NT2/D1 (cell line): Measurements from ENCODE around the gene LRIG1.

ENCODE experiments used
- DNase-seq: peaks from one replicate; pipeline ENCODE4 v3.0.0-alpha.2; 2011; ENCODE audit warnings: low read depth, low spot score
- H3K27me3 ChIP-seq: 2 replicates; pipeline ENCODE4 v1.6.0; 2011; ENCODE audit warnings: mild to moderate bottlenecking; ENCODE audit not compliant: insufficient read length, insufficient read depth
- H3K36me3 ChIP-seq: 2 replicates; pipeline ENCODE4 v1.6.1; 2011; ENCODE audit warnings: mild to moderate bottlenecking, low read length, mixed read lengths; ENCODE audit not compliant: insufficient read depth, insufficient read length
- H3K4me1 ChIP-seq: 2 replicates; pipeline ENCODE4 v1.5.1; 2011; ENCODE audit not compliant: insufficient read depth, insufficient read length
- H3K4me3 ChIP-seq: 2 replicates; pipeline ENCODE4 v1.5.1; 2011; ENCODE audit warnings: low read depth; ENCODE audit not compliant: insufficient read length
- H3K9ac ChIP-seq: 2 replicates; pipeline ENCODE4 v1.6.0; 2011; ENCODE audit warnings: low read depth; ENCODE audit not compliant: insufficient read length
- H3K9me3 ChIP-seq: 2 replicates; pipeline ENCODE4 v1.5.1; 2011; ENCODE audit warnings: mild to moderate bottlenecking, low read length; ENCODE audit not compliant: insufficient read depth
- SUZ12 ChIP-seq: IDR thresholded peaks from 2 replicates; pipeline ENCODE4 v1.6.1; 2011; ENCODE audit not compliant: insufficient read length, insufficient read depth; ENCODE audit errors: extremely low read depth
- YY1 ChIP-seq: IDR thresholded peaks from 2 replicates; pipeline ENCODE4 v1.6.1; 2011; ENCODE audit not compliant: insufficient read length, insufficient read depth
- ZNF274 ChIP-seq: IDR thresholded peaks from 2 replicates; pipeline ENCODE4 v1.6.1; 2011; ENCODE audit warnings: mild to moderate bottlenecking, low read depth, low read length

The LRIG1 gene

GRCh38 chr3:66493458-66494099, 7.2 kb downstream of the LRIG1 start:
- Histone ChIP-seq H3K9ac (no peak overlapping the region), H3K9me3 (0 out of 2 replicates have a peak, but pooled peaks cover 10% of the 10 kb centered on the region), H3K4me1 (peaks cover 6% of the 10 kb centered on the region), H3K27me3 (no peaks in the 10 kb centered on the region), H3K4me3 (no peak overlapping the region), H3K36me3 (no peaks in the 10 kb centered on the region)
- DNase-seq, result no peak
- TF ChIP-seq SUZ12 (no peak), YY1 (no peak), ZNF274 (no peak)

DNA sequence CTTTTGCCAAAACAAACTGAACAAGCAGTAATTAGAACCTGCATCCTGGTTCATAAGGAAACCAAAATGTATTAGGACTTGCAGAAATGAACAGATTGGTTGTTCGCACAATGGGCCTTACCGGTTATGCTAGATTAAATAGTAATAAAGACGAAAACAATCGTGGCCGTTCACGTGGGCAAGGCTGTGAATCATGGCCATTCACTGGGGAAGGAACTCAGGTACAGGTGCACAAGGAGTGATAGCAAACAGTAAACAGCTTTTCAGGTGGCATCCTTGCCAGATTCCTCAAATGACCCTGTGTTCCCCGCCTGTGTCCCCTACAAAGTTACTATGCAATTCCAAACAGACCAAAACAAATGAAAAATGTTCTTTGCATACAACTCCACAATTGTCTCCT, 8.2 kb downstream of the LRIG1 start:
- H3K9me3 ChIP-seq, result 0 out of 2 replicates have a peak, but pooled peaks cover 10% of the 10 kb centered on the region
- H3K9ac ChIP-seq, result no peak overlapping the region
- no peak for DNase-seq
- no peak overlapping the region for H3K4me3 ChIP-seq
- H3K36me3 ChIP-seq, result no peaks in the 10 kb centered on the region
- TF ChIP-seq ZNF274 (no peak), SUZ12 (no peak), YY1 (no peak)
- no peaks in the 10 kb centered on the region for H3K27me3 ChIP-seq
- H3K4me1 ChIP-seq, result peaks cover 6% of the 10 kb centered on the region

GRCh38 chr3:66492071-66492470, 8.8 kb downstream of the LRIG1 start:
- no peak for DNase-seq
- Histone ChIP-seq H3K4me1 (peaks cover 6% of the 10 kb centered on the region), H3K36me3 (no peaks in the 10 kb centered on the region), H3K27me3 (no peaks in the 10 kb centered on the region), H3K9ac (no peak overlapping the region), H3K9me3 (0 out of 2 replicates have a peak, but pooled peaks cover 10% of the 10 kb centered on the region), H3K4me3 (no peak overlapping the region)
- TF ChIP-seq SUZ12 (no peak), YY1 (no peak), ZNF274 (no peak)

- TF ChIP-seq ZNF274, result no peak
- no peak for TF ChIP-seq YY1
- no peak for TF ChIP-seq SUZ12
- Histone ChIP-seq H3K9ac (no peak overlapping the region), H3K36me3 (no peaks in the 10 kb centered on the region), H3K27me3 (no peaks in the 10 kb centered on the region), H3K4me1 (peaks cover 4% of the 10 kb centered on the region), H3K9me3 (0 out of 2 replicates have a peak, but pooled peaks cover 10% of the 10 kb centered on the region), H3K4me3 (no peak overlapping the region)
- DNase-seq, result no peak
Measured at GRCh38 chr3:66490984-66491383, 9.8 kb downstream of the LRIG1 start.

DNA sequence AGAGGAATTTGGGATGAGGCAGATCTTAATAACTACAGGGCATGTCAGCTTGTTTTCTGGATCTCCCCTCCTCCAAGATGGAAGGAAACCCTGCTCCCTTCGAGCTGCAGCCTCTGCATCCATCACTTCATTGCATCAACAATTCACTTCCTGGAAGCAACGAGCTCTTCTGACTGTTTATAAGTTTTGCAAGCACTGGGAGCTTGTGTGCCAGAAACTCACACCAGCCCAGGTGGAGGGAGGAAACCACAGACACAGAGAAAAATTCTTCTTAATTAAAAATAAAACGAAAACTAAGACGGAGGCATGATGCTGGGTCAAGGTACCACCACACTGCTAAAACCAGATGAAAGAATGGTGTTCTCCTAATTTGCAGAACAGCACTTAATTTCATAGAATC, 10.6 kb downstream of the LRIG1 start:
- Histone ChIP-seq H3K9ac (no peak overlapping the region), H3K4me3 (no peak overlapping the region), H3K27me3 (no peaks in the 10 kb centered on the region), H3K9me3 (0 out of 2 replicates have a peak, but pooled peaks cover 10% of the 10 kb centered on the region), H3K4me1 (peaks cover under 1% of the 10 kb centered on the region), H3K36me3 (no peaks in the 10 kb centered on the region)
- TF ChIP-seq ZNF274 (no peak), SUZ12 (no peak), YY1 (no peak)
- no peak for DNase-seq

DNA sequence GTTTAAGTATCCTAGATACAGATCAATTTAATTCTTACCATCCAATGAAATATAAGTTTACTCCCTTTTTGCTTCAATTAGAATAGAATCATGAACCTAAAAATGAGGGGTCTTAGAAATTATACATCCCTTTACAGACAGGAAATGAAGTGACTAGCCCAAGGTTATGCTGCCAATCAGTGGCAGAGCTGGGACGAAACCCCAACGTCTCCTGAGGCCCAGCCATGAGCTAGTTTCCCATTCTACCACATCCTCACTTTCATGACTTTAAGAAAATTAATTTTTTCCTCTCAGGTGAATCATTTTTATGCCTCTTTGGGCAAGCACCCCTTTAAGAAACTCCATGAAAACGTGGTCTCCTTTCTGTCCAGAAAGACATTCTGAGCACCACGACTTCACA, 11.2 kb downstream of the LRIG1 start:
- Histone ChIP-seq H3K27me3 (no peaks in the 10 kb centered on the region), H3K9ac (no peak overlapping the region), H3K4me3 (no peak overlapping the region), H3K4me1 (peaks cover 2% of the 10 kb centered on the region), H3K36me3 (no peaks in the 10 kb centered on the region), H3K9me3 (0 out of 2 replicates have a peak, but pooled peaks cover 10% of the 10 kb centered on the region)
- TF ChIP-seq YY1 (no peak), SUZ12 (no peak), ZNF274 (no peak)
- DNase-seq, result no peak

DNA sequence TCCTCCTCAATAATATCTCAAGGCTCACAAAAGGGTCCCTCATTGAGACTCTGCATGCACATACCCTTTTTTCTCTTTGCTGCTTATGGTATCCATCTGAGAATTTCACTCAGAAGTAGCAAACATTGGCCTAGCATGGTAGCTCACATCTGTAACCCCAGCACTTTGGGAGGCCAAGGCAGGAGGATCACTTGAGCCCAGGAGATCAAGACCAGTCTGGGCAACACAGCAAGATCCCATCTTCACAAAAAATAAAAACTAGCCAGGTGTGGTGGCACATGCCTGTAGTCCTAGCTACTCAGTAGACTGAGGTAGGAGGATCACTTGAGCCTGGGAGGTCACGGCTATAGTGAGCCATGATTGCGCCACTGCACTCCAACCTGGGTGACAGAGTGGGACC, 11.7 kb downstream of the LRIG1 start:
- H3K4me1 ChIP-seq, result peaks cover 2% of the 10 kb centered on the region
- H3K9ac ChIP-seq, result no peak overlapping the region

More for the DNA sequence above, 11.7 kb downstream of the LRIG1 start:
- DNase-seq, result no peak
- TF ChIP-seq YY1, result no peak
- TF ChIP-seq ZNF274, result no peak
- no peak for TF ChIP-seq SUZ12
- Histone ChIP-seq H3K27me3 (no peaks in the 10 kb centered on the region), H3K36me3 (no peaks in the 10 kb centered on the region), H3K9me3 (0 out of 2 replicates have a peak, but pooled peaks cover 10% of the 10 kb centered on the region), H3K4me3 (no peak overlapping the region)
